Tongue (tissue), 1 donor: ENCODE measurements around the gene TECPR1. TPM values are rescaled to one million over a fixed set of nuclear protein-coding genes. Genes with fewer than 3 reads are reported as not detected.

Experiments
- total RNA-seq: library from RNA; depleted of rRNA; stranded (reverse); fragments of >200 nt; gene quantifications from one replicate; pipeline ENCODE4 v1.2.3, GENCODE V29; 2014

TECPR1 gene
- total RNA-seq, 1 donor from 2014 or later = 42.3 TPM

Other genes with a start within 250 kb of the TECPR1 start
- gene LMTK2, start 145.4 kb downstream of the TECPR1 start, total RNA-seq = 17.4 TPM
- 3.2 TPM for gene BHLHA15, start 40.8 kb downstream of the TECPR1 start, total RNA-seq
- 13.3 TPM for gene BRI3, start 29.5 kb upstream of the TECPR1 start, total RNA-seq
- 6.5 TPM for gene BAIAP2L1, start 148.9 kb upstream of the TECPR1 start, total RNA-seq